ENCODE measurements around the gene AMOT.
A peak's percentile ranks its signal among the peaks of the same experiment; 100 is the strongest.

AMOT gene

GRCh38 chrX:112800971-112801775 is 39.5 kb downstream of the AMOT start:
- H3K36me3 ChIP-seq (ENCODE audit: control insufficient read depth, insufficient read depth, low read length), result peaks cover 11% of the 10 kb centered on the region
- H3K27ac ChIP-seq (ENCODE audit: low read depth, low read length, severe bottlenecking), result peak overlapping the region; percentile 23
- no peak overlapping the region for H3K4me3 ChIP-seq (ENCODE audit: extremely low read depth, insufficient read depth, low read length, poor library complexity, severe bottlenecking)
- no peaks in the 10 kb centered on the region for H3K9me3 ChIP-seq (ENCODE audit: control insufficient read depth, low read length)
- H3K4me1 ChIP-seq (ENCODE audit: control insufficient read depth, insufficient read depth, low read length, poor library complexity, severe bottlenecking), result no peaks in the 10 kb centered on the region
- WGBS, 2 experiments (ENCODE audit: insufficient coverage in 2 of 2), result 73 to 87% methylated on average over 3 to 6 of the region's 12 CpGs

- Histone ChIP-seq H3K4me1 (ENCODE audit: control insufficient read depth, insufficient read depth, low read length, poor library complexity, severe bottlenecking) (no peaks in the 10 kb centered on the region), H3K9me3 (ENCODE audit: control insufficient read depth, low read length) (no peaks in the 10 kb centered on the region), H3K36me3 (ENCODE audit: control insufficient read depth, insufficient read depth, low read length) (peaks cover 11% of the 10 kb centered on the region), H3K27ac (ENCODE audit: low read depth, low read length, severe bottlenecking) (no peak overlapping the region), H3K4me3 (ENCODE audit: extremely low read depth, insufficient read depth, low read length, poor library complexity, severe bottlenecking) (no peak overlapping the region)
- WGBS, 2 experiments (ENCODE audit: insufficient coverage in 2 of 2), result no CpG with 5 or more reads among the region's 1 CpG
Observed at GRCh38 chrX:112799425-112799824, 41.2 kb downstream of the AMOT start.

DNA sequence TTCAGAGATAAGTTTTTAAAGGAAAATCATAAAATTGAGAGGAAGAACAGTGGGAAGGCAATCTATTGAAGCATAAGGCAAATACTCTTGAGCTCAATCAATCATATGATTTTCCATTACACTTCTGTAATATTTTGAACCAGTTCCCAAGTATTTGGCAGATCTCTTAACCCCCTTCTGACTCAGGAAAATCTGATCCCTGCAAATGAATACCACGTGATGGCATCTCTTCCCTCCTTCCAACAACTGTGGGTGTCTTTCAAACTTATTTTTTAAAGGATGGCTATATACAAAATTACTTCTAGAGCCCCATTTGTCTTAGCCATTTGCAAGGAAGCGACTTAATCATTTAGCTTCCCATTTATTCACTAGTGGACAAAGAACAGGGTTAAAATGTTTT is 41.9 kb downstream of the AMOT start:
- no peaks in the 10 kb centered on the region for H3K9me3 ChIP-seq (ENCODE audit: control insufficient read depth, low read length)
- H3K4me3 ChIP-seq (ENCODE audit: extremely low read depth, insufficient read depth, low read length, poor library complexity, severe bottlenecking), result no peak overlapping the region
- H3K4me1 ChIP-seq (ENCODE audit: control insufficient read depth, insufficient read depth, low read length, poor library complexity, severe bottlenecking), result no peaks in the 10 kb centered on the region
- no CpG with 5 or more reads among the region's 2 CpGs for WGBS, 2 experiments (ENCODE audit: insufficient coverage in 2 of 2)
- H3K27ac ChIP-seq (ENCODE audit: low read depth, low read length, severe bottlenecking), result no peak overlapping the region
- peaks cover 11% of the 10 kb centered on the region for H3K36me3 ChIP-seq (ENCODE audit: control insufficient read depth, insufficient read depth, low read length)

- no peak overlapping the region for H3K27ac ChIP-seq (ENCODE audit: low read depth, low read length, severe bottlenecking)
- peaks cover 8% of the 10 kb centered on the region for H3K36me3 ChIP-seq (ENCODE audit: control insufficient read depth, insufficient read depth, low read length)
- 71 to 95% methylated on average over 3 to 4 of the region's 4 CpGs for WGBS, 2 experiments (ENCODE audit: insufficient coverage in 2 of 2)
- H3K4me1 ChIP-seq (ENCODE audit: control insufficient read depth, insufficient read depth, low read length, poor library complexity, severe bottlenecking), result peaks cover 3% of the 10 kb centered on the region
- no peaks in the 10 kb centered on the region for H3K9me3 ChIP-seq (ENCODE audit: control insufficient read depth, low read length)
- no peak overlapping the region for H3K4me3 ChIP-seq (ENCODE audit: extremely low read depth, insufficient read depth, low read length, poor library complexity, severe bottlenecking)
Observed at GRCh38 chrX:112789931-112790330, 50.7 kb downstream of the AMOT start.

GRCh38 chrX:112786076-112786475 is 54.6 kb downstream of the AMOT start:
- no peak overlapping the region for H3K4me3 ChIP-seq (ENCODE audit: extremely low read depth, insufficient read depth, low read length, poor library complexity, severe bottlenecking)
- peaks cover 3% of the 10 kb centered on the region for H3K4me1 ChIP-seq (ENCODE audit: control insufficient read depth, insufficient read depth, low read length, poor library complexity, severe bottlenecking)
- H3K9me3 ChIP-seq (ENCODE audit: control insufficient read depth, low read length), result no peaks in the 10 kb centered on the region
- peaks cover 13% of the 10 kb centered on the region for H3K36me3 ChIP-seq (ENCODE audit: control insufficient read depth, insufficient read depth, low read length)
- H3K27ac ChIP-seq (ENCODE audit: low read depth, low read length, severe bottlenecking), result no peak overlapping the region
- no CpG with 5 or more reads among the region's 2 CpGs for WGBS, 2 experiments (ENCODE audit: insufficient coverage in 2 of 2)

GRCh38 chrX:112785344-112785743 is 55.3 kb downstream of the AMOT start:
- no peak overlapping the region for H3K27ac ChIP-seq (ENCODE audit: low read depth, low read length, severe bottlenecking)
- no peaks in the 10 kb centered on the region for H3K9me3 ChIP-seq (ENCODE audit: control insufficient read depth, low read length)
- peaks cover 3% of the 10 kb centered on the region for H3K4me1 ChIP-seq (ENCODE audit: control insufficient read depth, insufficient read depth, low read length, poor library complexity, severe bottlenecking)
- 80 to 100% methylated on average over 2 to 3 of the region's 5 CpGs for WGBS, 2 experiments (ENCODE audit: insufficient coverage in 2 of 2)
- H3K4me3 ChIP-seq (ENCODE audit: extremely low read depth, insufficient read depth, low read length, poor library complexity, severe bottlenecking), result no peak overlapping the region
- H3K36me3 ChIP-seq (ENCODE audit: control insufficient read depth, insufficient read depth, low read length), result peaks cover 18% of the 10 kb centered on the region

GRCh38 chrX:112784692-112785091 is 55.9 kb downstream of the AMOT start:
- Histone ChIP-seq H3K36me3 (ENCODE audit: control insufficient read depth, insufficient read depth, low read length) (peaks cover 15% of the 10 kb centered on the region), H3K9me3 (ENCODE audit: control insufficient read depth, low read length) (no peaks in the 10 kb centered on the region), H3K4me1 (ENCODE audit: control insufficient read depth, insufficient read depth, low read length, poor library complexity, severe bottlenecking) (peaks cover 3% of the 10 kb centered on the region), H3K27ac (ENCODE audit: low read depth, low read length, severe bottlenecking) (no peak overlapping the region), H3K4me3 (ENCODE audit: extremely low read depth, insufficient read depth, low read length, poor library complexity, severe bottlenecking) (no peak overlapping the region)
- WGBS, 2 experiments (ENCODE audit: insufficient coverage in 2 of 2), result 100% methylated on average over 2 of the region's 3 CpGs; no CpG with 5 or more reads in 1 of the 2 experiments

DNA sequence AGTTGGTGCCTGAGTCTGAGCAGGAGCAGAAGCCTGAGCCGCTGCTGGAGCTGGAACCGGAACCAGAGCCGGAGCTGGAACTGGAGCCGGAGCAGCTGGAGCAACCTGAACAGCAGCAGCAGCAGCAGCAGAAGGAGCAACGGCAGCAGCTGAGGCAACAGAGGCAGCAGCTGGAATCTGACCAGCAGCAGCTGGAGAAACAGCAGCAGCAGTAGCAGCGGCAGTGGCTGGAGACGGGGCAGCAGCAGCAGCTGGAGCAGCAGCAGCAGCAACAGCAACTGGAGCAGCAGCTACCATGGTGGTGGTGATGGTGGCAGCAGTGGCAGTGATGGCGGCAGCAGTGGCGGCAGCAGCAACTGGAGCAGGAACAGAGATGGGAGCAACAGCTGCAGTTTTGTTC is 61.5 kb downstream of the AMOT start:
- 95 to 97% methylated on average over 4 to 9 of the region's 9 CpGs for WGBS, 2 experiments (ENCODE audit: insufficient coverage in 2 of 2)

GRCh38 chrX:112774651-112775293 is 65.9 kb downstream of the AMOT start:
- 100% methylated on average over 1 of the region's 10 CpGs; no CpG with 5 or more reads in 1 of the 2 experiments for WGBS, 2 experiments (ENCODE audit: insufficient coverage in 2 of 2)
- Histone ChIP-seq H3K4me3 (ENCODE audit: extremely low read depth, insufficient read depth, low read length, poor library complexity, severe bottlenecking) (no peak overlapping the region), H3K36me3 (ENCODE audit: control insufficient read depth, insufficient read depth, low read length) (no peaks in the 10 kb centered on the region), H3K4me1 (ENCODE audit: control insufficient read depth, insufficient read depth, low read length, poor library complexity, severe bottlenecking) (no peaks in the 10 kb centered on the region), H3K9me3 (ENCODE audit: control insufficient read depth, low read length) (no peaks in the 10 kb centered on the region), H3K27ac (ENCODE audit: low read depth, low read length, severe bottlenecking) (no peak overlapping the region)

More for the DNA sequence above, 61.5 kb downstream of the AMOT start:
- peaks cover 10% of the 10 kb centered on the region for H3K36me3 ChIP-seq (ENCODE audit: control insufficient read depth, insufficient read depth, low read length)
- H3K4me1 ChIP-seq (ENCODE audit: control insufficient read depth, insufficient read depth, low read length, poor library complexity, severe bottlenecking), result no peaks in the 10 kb centered on the region
- no peak overlapping the region for H3K4me3 ChIP-seq (ENCODE audit: extremely low read depth, insufficient read depth, low read length, poor library complexity, severe bottlenecking)
- H3K27ac ChIP-seq (ENCODE audit: low read depth, low read length, severe bottlenecking), result no peak overlapping the region
- no peaks in the 10 kb centered on the region for H3K9me3 ChIP-seq (ENCODE audit: control insufficient read depth, low read length)

- Histone ChIP-seq H3K9me3 (ENCODE audit: control insufficient read depth, low read length) (no peaks in the 10 kb centered on the region), H3K36me3 (ENCODE audit: control insufficient read depth, insufficient read depth, low read length) (no peaks in the 10 kb centered on the region), H3K27ac (ENCODE audit: low read depth, low read length, severe bottlenecking) (no peak overlapping the region), H3K4me1 (ENCODE audit: control insufficient read depth, insufficient read depth, low read length, poor library complexity, severe bottlenecking) (no peaks in the 10 kb centered on the region), H3K4me3 (ENCODE audit: extremely low read depth, insufficient read depth, low read length, poor library complexity, severe bottlenecking) (no peak overlapping the region)
- WGBS, 2 experiments (ENCODE audit: insufficient coverage in 2 of 2), result no CpG with 5 or more reads among the region's 4 CpGs
Observed at GRCh38 chrX:112774142-112774541, 66.5 kb downstream of the AMOT start.

- Histone ChIP-seq H3K9me3 (ENCODE audit: control insufficient read depth, low read length) (no peaks in the 10 kb centered on the region), H3K4me3 (ENCODE audit: extremely low read depth, insufficient read depth, low read length, poor library complexity, severe bottlenecking) (no peak overlapping the region), H3K36me3 (ENCODE audit: control insufficient read depth, insufficient read depth, low read length) (no peaks in the 10 kb centered on the region), H3K4me1 (ENCODE audit: control insufficient read depth, insufficient read depth, low read length, poor library complexity, severe bottlenecking) (no peaks in the 10 kb centered on the region), H3K27ac (ENCODE audit: low read depth, low read length, severe bottlenecking) (no peak overlapping the region)
- 100% methylated on average over 2 of the region's 3 CpGs; no CpG with 5 or more reads in 1 of the 2 experiments for WGBS, 2 experiments (ENCODE audit: insufficient coverage in 2 of 2)
Observed at GRCh38 chrX:112769034-112769433, 71.6 kb downstream of the AMOT start.
